Neuron (in vitro differentiated cells): Measurements from ENCODE around the gene POU5F1.
A peak's percentile ranks its signal among the peaks of the same experiment; 100 is the strongest.
"Not testable (repeated sequence)": the region's sequence is repeated elsewhere in the genome, so short reads cannot be mapped to it uniquely, and the experiment has no call there.

Source experiments
- H2AFZ ChIP-seq: one replicate; pipeline ENCODE4 v1.6.1; 2013; ENCODE audit warnings: low read depth, mild to moderate bottlenecking, inconsistent platforms, low read length, moderate library complexity
- H3K27me3 ChIP-seq: one replicate; pipeline ENCODE4 v1.6.1; 2013; ENCODE audit warnings: low read length; ENCODE audit not compliant: insufficient read depth
- H3K36me3 ChIP-seq: one replicate; pipeline ENCODE4 v1.6.1; 2013; ENCODE audit warnings: low read length; ENCODE audit not compliant: insufficient read depth
- H3K4me1 ChIP-seq: one replicate; pipeline ENCODE4 v1.6.1; 2013; ENCODE audit warnings: low read length; ENCODE audit not compliant: insufficient read depth
- H3K4me3 ChIP-seq: 2 replicates; pipeline ENCODE4 v1.5.1; 2013; ENCODE audit warnings: mild to moderate bottlenecking, low read length, moderate library complexity
- H3K9me3 ChIP-seq: one replicate; pipeline ENCODE4 v1.6.1; 2013; ENCODE audit warnings: low read length

The POU5F1 gene

DNA sequence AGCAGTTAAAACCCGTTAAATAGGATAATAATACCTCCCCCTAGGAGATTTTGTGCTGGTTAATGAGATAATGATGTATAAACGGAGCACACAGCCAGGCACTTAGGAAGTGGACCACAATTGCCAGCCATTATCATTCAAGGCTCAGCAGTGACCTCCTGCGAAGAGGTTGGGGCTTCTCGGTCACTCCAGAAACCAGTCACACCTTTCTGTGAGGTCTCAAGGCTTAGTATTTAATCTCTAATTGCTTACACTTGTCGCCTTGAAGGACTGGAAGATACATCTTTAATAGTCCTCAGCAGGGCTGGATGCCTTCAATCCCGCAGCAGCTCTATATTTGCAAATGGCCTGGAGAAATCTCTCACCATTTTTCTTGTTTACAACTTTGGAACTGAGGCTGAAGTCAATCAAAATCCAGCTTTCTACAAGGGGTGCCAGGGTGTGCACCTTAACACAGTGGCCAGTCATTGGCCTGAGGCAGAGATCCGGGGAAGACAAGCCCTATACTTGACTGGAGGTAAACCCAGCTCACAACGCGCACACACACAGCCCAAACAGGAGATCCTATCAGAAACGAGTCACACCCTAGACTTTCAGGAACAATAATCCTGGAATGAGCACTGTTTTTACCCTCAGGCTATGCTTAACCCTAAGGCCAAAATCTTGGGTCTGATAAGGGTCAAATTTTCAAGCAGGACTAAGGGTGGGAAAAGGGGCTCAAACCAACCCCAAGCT is 1.2 kb downstream of the POU5F1 start:
- no peaks in the 10 kb centered on the region for H3K36me3 ChIP-seq
- H2AFZ ChIP-seq = no peak overlapping the region
- no peak overlapping the region for H3K4me3 ChIP-seq
- H3K27me3 ChIP-seq = no peaks in the 10 kb centered on the region
- H3K9me3 ChIP-seq = no peaks in the 10 kb centered on the region
- H3K4me1 ChIP-seq = peaks cover 4% of the 10 kb centered on the region

DNA sequence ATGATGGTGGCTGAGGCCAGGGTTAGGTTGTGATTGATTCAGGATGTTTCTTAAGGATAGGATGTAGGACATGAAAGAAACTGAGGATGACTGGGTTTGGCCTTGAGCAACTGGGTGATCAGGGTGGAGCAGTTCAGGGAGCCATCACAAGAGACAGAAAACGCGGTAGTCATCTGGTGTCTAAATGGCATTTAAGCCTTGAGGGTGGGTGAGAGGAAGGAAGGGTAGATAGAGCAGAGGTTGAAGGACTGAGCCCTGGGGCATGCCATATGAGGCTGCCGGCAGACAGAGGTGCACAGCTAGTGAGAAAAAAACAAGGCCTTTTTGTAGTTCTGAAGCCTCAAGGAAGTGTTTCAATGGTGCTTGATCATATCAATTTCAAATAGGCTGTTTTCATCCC is 1.9 kb downstream of the POU5F1 start:
- Histone ChIP-seq H3K36me3 (no peaks in the 10 kb centered on the region), H3K9me3 (no peaks in the 10 kb centered on the region), H3K4me3 (no peak overlapping the region), H3K27me3 (no peaks in the 10 kb centered on the region), H3K4me1 (peaks cover 4% of the 10 kb centered on the region), H2AFZ (no peak overlapping the region)

- Histone ChIP-seq H3K27me3 (no peaks in the 10 kb centered on the region), H2AFZ (no peak overlapping the region), H3K4me3 (no peak overlapping the region), H3K9me3 (no peaks in the 10 kb centered on the region), H3K4me1 (no peaks in the 10 kb centered on the region), H3K36me3 (peaks cover 6% of the 10 kb centered on the region)
Measured at GRCh38 chr6:31165986-31166385, 4.5 kb downstream of the POU5F1 start.

DNA sequence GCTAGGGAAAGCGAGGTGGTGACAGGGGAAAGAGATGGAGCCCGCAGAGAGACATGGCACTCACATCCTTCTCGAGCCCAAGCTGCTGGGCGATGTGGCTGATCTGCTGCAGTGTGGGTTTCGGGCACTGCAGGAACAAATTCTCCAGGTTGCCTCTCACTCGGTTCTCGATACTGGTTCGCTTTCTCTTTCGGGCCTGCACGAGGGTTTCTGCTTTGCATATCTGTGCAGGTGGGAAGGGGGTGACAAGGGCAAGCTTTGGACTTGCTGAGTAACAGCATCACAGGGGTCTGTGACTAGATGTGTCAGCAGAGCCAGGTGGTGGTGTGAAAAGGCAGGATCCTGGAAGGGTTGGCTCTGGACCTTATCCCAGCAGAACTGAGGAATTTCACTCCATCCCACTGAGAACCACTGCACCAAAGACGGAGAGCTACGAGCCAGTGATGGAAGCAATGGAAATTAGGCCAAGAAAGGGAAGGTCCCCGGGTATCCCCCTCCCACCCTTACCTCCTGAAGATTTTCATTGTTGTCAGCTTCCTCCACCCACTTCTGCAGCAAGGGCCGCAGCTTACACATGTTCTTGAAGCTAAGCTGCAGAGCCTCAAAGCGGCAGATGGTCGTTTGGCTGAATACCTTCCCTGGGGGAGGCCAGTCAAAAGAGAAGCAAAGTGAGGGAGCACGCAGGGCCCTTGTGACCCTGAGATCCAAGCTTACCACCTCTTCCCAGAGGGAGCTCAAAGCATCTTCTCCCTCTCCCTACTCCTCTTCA is 5.2 kb downstream of the POU5F1 start:
- H3K4me1 ChIP-seq, H3K27me3 ChIP-seq, H3K9me3 ChIP-seq, H3K4me3 ChIP-seq, H2AFZ ChIP-seq, H3K36me3 ChIP-seq: not testable (repeated sequence)

- H3K36me3 ChIP-seq, H3K9me3 ChIP-seq, H2AFZ ChIP-seq, H3K4me3 ChIP-seq, H3K4me1 ChIP-seq, H3K27me3 ChIP-seq: not testable (repeated sequence)
Measured at GRCh38 chr6:31164475-31165063, 5.9 kb downstream of the POU5F1 start.

- Histone ChIP-seq H3K9me3 (no peaks in the 10 kb centered on the region), H3K4me1 (peaks cover 9% of the 10 kb centered on the region), H3K4me3 (no peak overlapping the region), H2AFZ (no peak overlapping the region), H3K27me3 (no peaks in the 10 kb centered on the region), H3K36me3 (peaks cover 6% of the 10 kb centered on the region)
Measured at GRCh38 chr6:31163922-31164321, 6.6 kb downstream of the POU5F1 start.

DNA sequence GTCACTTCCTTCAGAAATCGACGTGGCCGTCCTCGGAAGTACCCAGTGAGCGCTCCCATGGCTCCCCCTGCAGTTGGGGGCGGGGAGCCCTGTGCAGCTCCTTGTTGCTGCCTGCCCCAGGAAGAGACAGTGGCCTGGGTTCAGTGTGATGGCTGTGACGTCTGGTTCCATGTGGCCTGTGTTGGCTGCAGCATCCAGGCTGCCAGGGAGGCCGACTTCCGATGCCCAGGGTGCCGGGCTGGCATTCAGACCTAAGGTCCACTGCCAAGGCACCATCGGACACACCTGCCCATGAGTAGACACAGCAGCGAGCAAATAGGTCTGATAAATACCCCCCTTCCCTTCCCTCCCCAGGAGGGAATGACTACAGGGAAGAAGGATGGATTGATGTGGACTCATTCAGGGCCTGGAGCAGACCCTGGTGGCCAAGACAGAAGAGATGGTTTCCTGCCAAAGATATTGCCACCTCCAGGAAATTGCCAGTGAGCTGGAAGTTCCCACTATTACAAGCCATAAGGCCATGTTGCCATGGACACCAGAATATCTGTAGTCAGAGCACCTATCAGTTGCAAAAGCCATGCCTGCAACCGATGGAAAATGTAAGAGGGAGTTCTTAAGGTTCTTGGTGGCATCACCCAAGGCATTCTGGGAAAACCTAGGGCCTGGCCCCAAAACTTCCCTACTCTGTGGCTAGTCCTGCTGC is 7.9 kb downstream of the POU5F1 start:
- H3K4me1 ChIP-seq = peaks cover 13% of the 10 kb centered on the region
- H3K27me3 ChIP-seq = no peaks in the 10 kb centered on the region
- no peak overlapping the region for H3K4me3 ChIP-seq
- H3K9me3 ChIP-seq = no peaks in the 10 kb centered on the region
- H3K36me3 ChIP-seq = peaks cover 6% of the 10 kb centered on the region
- H2AFZ ChIP-seq = no peak overlapping the region

- H3K27me3 ChIP-seq = no peaks in the 10 kb centered on the region
- H2AFZ ChIP-seq = no peak overlapping the region
- H3K9me3 ChIP-seq = no peaks in the 10 kb centered on the region
- H3K36me3 ChIP-seq = peaks cover 6% of the 10 kb centered on the region
- H3K4me3 ChIP-seq = no peak overlapping the region
- peaks cover 19% of the 10 kb centered on the region for H3K4me1 ChIP-seq
Measured at GRCh38 chr6:31161216-31162126, 9.0 kb downstream of the POU5F1 start.

DNA sequence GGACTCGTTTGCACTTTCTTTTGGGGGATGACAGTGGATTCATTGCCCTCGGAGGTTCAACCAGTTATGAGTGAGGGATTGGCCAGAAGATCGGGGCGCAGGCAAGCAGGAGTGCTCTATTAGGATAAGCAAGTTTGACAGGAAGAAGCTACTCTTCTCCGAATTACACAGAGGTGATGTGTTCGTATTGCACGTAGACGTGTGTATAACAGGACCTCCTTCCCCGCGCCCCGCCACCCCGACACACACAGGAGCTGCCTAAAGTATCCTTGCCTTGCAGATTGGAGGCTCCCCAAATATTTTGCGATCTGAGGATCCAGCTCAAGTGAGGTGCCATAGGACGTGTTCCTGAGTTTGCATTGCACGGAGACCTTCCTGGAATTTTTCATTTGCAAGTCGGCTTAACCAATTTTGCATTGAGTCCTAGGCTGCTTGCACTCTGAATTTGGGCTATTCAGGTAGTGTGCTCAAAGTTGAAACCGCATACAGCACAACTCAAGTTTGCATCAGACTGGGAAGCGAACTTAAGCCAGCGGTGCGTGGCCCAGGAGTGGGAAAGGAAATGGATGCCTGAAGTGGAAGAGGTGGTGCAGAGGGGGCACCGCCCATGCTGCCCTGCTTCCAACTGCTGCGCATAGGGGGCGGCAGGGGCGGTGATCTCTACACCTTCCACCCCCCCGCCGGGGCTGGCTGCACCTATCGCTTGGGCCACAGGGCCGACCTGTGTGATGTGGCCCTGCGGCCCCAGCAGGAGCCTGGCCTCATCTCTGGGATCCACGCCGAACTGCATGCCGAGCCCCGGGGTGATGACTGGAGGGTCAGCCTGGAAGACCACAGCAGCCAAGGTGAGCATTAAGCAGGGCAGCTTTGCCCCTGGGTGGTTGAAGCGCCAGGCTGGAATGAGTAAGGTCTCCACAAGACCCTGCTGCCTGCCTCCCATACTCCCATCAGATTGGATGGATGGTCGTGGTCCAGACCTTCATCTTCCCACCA is 11.3 kb downstream of the POU5F1 start:
- peaks cover 19% of the 10 kb centered on the region for H3K4me1 ChIP-seq
- H3K9me3 ChIP-seq = no peaks in the 10 kb centered on the region
- H3K27me3 ChIP-seq = no peaks in the 10 kb centered on the region
- peaks cover 11% of the 10 kb centered on the region for H3K36me3 ChIP-seq
- peak overlapping the region; percentile 84 for H2AFZ ChIP-seq
- H3K4me3 ChIP-seq = peak overlapping the region; percentile 72

DNA sequence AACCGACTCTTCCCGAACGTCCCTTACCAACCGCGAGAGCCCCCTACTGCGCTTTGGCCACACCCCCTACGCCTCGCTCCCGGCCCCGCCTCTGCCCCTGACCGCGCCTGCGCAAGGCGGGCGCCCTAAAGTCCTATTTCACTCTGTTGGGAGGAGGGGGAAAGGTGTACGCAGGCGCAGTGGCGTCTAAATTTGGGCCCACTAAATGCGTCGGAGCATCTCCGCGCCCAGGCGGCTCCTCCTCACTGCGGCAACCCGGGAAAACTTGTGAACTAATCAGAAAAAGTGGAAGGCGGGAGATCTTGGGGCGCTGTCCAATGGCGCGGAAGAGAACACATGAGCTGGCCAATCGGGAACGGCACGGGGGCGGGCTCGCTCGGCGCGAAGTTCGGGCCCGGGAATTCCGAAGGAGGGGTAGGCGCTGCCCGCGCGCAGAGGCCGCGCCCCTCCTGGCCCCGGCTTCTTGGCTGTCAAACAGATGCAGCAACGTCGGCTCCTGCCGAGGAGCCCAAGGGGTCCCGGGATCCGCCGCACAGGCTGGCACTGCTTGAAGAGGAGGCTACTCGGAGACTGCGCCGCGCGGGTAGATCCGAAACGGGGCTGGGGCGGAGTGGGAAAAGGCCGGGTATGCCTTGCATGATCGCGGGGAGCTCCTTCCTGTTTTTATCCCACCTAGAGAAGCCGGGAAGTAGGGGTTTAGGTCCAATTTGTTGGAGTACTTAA is 12.2 kb downstream of the POU5F1 start, which contains the start of gene TCF19:
TSS of gene TCF19 (plus strand) at position 450 of the 723 bp plus-strand sequence. CDS start 881 bp downstream, outside the sequence.
- H3K4me3 ChIP-seq = peak within 1 kb of the TSS; percentile 72
- no peaks in the 10 kb centered on the region for H3K27me3 ChIP-seq
- peaks cover 19% of the 10 kb centered on the region for H3K4me1 ChIP-seq
- peaks cover 13% of the 10 kb centered on the region for H3K36me3 ChIP-seq
- H3K9me3 ChIP-seq = no peaks in the 10 kb centered on the region
- H2AFZ ChIP-seq = peak within 1 kb of the TSS; percentile 84

DNA sequence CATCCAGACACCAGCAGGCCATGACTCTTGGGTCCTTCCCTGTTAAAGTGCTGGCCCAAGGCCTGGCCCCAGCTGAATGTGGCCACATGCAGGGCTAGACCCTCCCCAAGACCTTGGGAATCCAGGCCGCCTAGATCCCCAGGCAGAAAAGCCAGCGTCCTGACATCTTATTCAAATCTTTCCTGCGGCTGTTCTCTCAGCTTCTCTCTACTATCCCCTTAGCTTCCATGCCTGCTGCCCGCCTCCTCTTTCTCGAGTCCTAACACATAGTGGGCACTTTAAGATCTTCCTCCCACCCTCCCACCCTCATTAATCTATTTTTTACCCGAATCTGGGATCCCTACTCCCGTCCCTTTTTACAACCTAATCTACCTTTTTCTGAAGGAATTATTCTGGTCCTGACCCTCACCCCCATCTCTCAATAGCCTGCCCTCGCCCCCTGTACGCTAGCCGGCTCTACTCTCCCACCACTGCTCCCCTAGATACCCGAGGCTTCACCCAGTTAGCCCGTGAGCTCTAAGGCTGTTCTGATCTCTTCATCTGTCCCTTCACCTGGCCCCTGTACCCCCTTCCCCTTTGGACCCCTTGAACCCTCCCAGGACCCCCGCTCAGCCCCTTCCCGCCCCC is 12.9 kb downstream of the POU5F1 start, which contains the start of gene CCHCR1:
TSS of gene CCHCR1 (minus strand) at position 290 of the 627 bp plus-strand sequence. CDS start at position 88, 202 bp downstream.
- peak within 1 kb of the TSS; percentile 72 for H3K4me3 ChIP-seq
- peaks cover 19% of the 10 kb centered on the region for H3K4me1 ChIP-seq
- peak within 1 kb of the TSS; percentile 84 for H2AFZ ChIP-seq
- H3K9me3 ChIP-seq = no peaks in the 10 kb centered on the region
- no peaks in the 10 kb centered on the region for H3K27me3 ChIP-seq
- peaks cover 13% of the 10 kb centered on the region for H3K36me3 ChIP-seq
